ENCODE measurements around the gene ZNF273. TPM values are rescaled to one million over a fixed set of nuclear protein-coding genes. Genes with fewer than 3 reads are reported as not detected.

The ZNF273 gene
- total RNA-seq (2013; cell fraction: nucleolus; rRNA removed): 29.6 and 33.3 TPM in 2 replicates
- total RNA-seq (2014; rRNA removed): 7.2 and 10.8 TPM in 2 replicates
- 10.6 and 12.3 TPM in 2 replicates for total RNA-seq (2014; rRNA removed; fragmentation: Illumina TruSeq; extraction: Trizol)
- 4.9 and 5.5 TPM in 2 replicates for total RNA-seq (2021)
- polyA plus RNA-seq (2011; ENCODE audit: low read depth): 2.5 TPM
- 11.2 and 17.9 TPM in 2 replicates for polyA plus RNA-seq (2011; rRNA removed)
- polyA plus RNA-seq (2011; cell fraction: cytosol; rRNA removed): 5.3 and 5.4 TPM in 2 replicates
- polyA plus RNA-seq (2011; cell fraction: nucleus; rRNA removed): 3.7 and 4.1 TPM in 2 replicates
- polyA plus RNA-seq (2012): 3.7 and 4.0 TPM in 2 replicates
- polyA plus RNA-seq (2014; fragmentation: Illumina TruSeq; extraction: Trizol): 8.2 and 8.5 TPM in 2 replicates
- 10 to 100 TPM in 1 of 2 experiments, 1 to 10 TPM in 1; 5.1 to 10.3 TPM for polyA plus RNA-seq (2014; fragmentation: Nextera tagmentation; extraction: Ambion mirVana)
- 4.3 and 4.8 TPM in 2 replicates for polyA plus RNA-seq (2014; rRNA removed)
- 10 to 100 TPM in 1 of 2 experiments, 1 to 10 TPM in 1; 7.3 to 10.4 TPM for polyA plus RNA-seq (2016; fragmentation: Nextera tagmentation; extraction: Ambion mirVana)
- 8.4 and 8.6 TPM in 2 replicates for polyA minus RNA-seq (2011; rRNA and poly(A)+ RNA removed)
- 4.6 and 5.1 TPM in 2 replicates for polyA minus RNA-seq (2011; cell fraction: cytosol; rRNA and poly(A)+ RNA removed)
- polyA minus RNA-seq (2011; cell fraction: nucleus; rRNA and poly(A)+ RNA removed): 6.0 and 10.1 TPM in 2 replicates
- Bru-seq, nascent RNA: percentile 87 among the genes with signal in this experiment
- BruChase-seq, experiment 1, labeled RNA remaining after a 6-hour chase: percentile 79 among the genes with signal in this experiment
- BruChase-seq, experiment 2, labeled RNA remaining after a 2-hour chase: percentile 76 among the genes with signal in this experiment
- long read RNA-seq, experiment 1, partial matches to known transcripts: 2 of 5 reads
- long read RNA-seq, experiment 1, other reads (novel, unspliced or antisense): 2 of 5 reads
- long read RNA-seq, experiment 2, transcript ZNF273-201 (5 exons, 3,757 nt): major isoform, 5 of 28 reads
- long read RNA-seq, experiment 2, partial matches to known transcripts: 2 of 28 reads
- long read RNA-seq, experiment 2, other reads (novel, unspliced or antisense): 17 of 28 reads

DNA sequence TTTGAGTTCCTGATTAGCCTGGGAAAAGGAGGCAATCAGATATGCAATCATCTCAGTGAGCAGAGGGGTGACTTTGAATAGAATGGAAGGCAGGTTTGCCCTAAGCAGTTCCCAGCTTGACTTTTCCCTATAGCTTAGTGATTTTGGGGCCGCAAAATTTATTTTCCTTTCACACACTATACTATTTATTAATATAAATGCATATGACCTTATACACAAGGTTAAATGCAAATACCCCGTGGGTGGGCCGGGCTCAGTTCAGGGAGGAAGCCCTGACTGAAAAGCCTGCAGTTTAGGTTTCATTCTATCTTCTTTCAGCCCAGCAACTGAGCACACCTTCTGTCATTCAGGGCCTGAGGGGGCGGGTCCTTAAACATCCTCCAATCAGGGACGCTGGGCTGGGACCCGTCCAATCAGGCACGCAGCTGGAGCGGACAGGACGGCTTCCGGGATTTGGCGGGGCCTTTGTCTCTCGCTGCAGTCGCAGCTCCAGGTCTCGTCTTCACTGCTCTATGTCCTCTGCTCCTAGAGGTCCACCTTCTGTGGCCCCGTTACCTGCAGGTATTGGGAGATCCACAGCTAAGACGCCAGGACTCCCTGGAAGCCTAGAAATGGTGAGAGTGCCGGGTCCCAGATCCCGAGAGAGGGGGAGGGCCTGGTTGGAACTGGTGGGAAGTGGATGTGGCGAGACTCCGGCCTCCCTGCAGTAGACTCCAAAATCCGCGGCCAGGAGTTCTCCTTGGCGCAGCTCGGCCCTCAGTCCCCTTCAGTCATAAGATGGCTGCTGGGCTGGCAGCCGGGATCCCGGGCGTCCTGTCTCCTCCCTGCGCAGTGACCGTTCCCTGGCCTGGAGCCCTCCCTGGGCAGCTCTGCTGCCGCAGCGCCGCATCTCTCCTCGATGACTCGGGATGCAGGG, at the start of gene ZNF273:
TSS of gene ZNF273 (plus strand) at position 468 of the 916 bp plus-strand sequence. CDS start at position 513, 45 bp downstream.
- Histone ChIP-seq H4K20me1 (ENCODE audit: control insufficient read depth, insufficient read depth) (no peaks in the 10 kb centered on the region), H3K4me2 (ENCODE audit: control insufficient read depth, insufficient read depth) (peak within 1 kb of the TSS; percentile 89), H3K9ac (ENCODE audit: control insufficient read depth, insufficient read depth, low read length) (peak within 1 kb of the TSS; percentile 95), H3K79me2 (ENCODE audit: control insufficient read depth, insufficient read depth, low read length) (peaks cover 31% of the 10 kb centered on the region), H3K27ac (ENCODE audit: control insufficient read depth, insufficient read depth) (peak within 1 kb of the TSS; percentile 94), H3K36me3 (ENCODE audit: control insufficient read depth in 2 of 2, insufficient read depth in 2 of 2, low read length in 1 of 2) (no peaks in the 10 kb centered on the region), H3K4me3 (peak within 1 kb of the TSS; percentile 69), H3K9me3 (replicated peaks; ENCODE audit: control insufficient read depth, insufficient read depth, low read length) (peaks cover 1% of the 10 kb centered on the region; the same call in 2 of the 3 replicates), H3K27me3 (replicated peaks in 1 of 2; ENCODE audit: control insufficient read depth in 2 of 2, insufficient read depth in 2 of 2, low read length in 1 of 2) (no peaks in the 10 kb centered on the region), H2AFZ (ENCODE audit: control insufficient read depth, low read depth, low read length) (peak within 1 kb of the TSS; percentile 92), H3K4me1 (ENCODE audit: control insufficient read depth, insufficient read depth, low read length) (no peaks in the 10 kb centered on the region)
- 2% methylated on average over 33 of the region's 34 CpGs for WGBS (ENCODE audit: insufficient coverage, insufficient replicate concordance, low lambda C conversion rate, missing lambda C conversion rate)
- in situ Hi-C loops (cut with MboI) (loop anchor here (10.0 kb wide), 1 partner anchor 588 kb away; the partner anchor contains the start of gene ZNF736), intact Hi-C loops (cut with micrococcal nuclease; ENCODE audit: unreplicated experiment) (loop anchor here (5.0 kb wide), 3 partner anchors 104 to 591 kb away; partner anchors contain the start of genes ERV3-1, ZNF107 and ZNF736)
- TSS peak; percentile 58 for BruUV-seq (replicated peaks)
- FAIRE-seq: peak; percentile 98
- ChIA-PET SMC1A (ENCODE audit: uncharacterized antibody, unreplicated experiment) (interaction anchor here (1.5 kb wide), 1 partner anchor 109 kb away, joined by 4 read pairs; the partner anchor contains the start of gene ZNF138), CTCF (interaction anchor here (0.5 to 1.3 kb wide), 7 partner anchors 12 to 602 kb away, joined by 3 to 5 read pairs (median 3); partner anchors contain the start of gene ZNF138), RAD21 (ENCODE audit: unreplicated experiment) (interaction anchor here (1.3 to 1.4 kb wide), 2 partner anchors 135 to 237 kb away, joined by 3 read pairs; partner anchors contain the start of gene ZNF107), POLR2A (interaction anchor here (0.6 to 1.5 kb wide), 5 partner anchors 103 to 337 kb away, joined by 3 to 9 read pairs (median 4); partner anchors contain the start of genes ERV3-1 and ZNF138)
- peak; percentile 71 for DNase-seq (ENCODE audit: low read depth, low spot score)
- ATAC-seq: peak; percentile 96
- TF ChIP-seq STAT3 (IDR thresholded peaks at IDR 0.05; ENCODE audit: low read depth, low read length) (no peak), GATAD2B (conservative IDR thresholded peaks at IDR 0.05; ENCODE audit: low read depth) (no peak; the same call in 1 of the 2 replicates), CBFB (IDR thresholded peaks at IDR 0.05; ENCODE audit: low read depth) (0 out of 2 replicates have a peak, but pooled peaks have one; percentile 33), MXI1 (IDR thresholded peaks at IDR 0.05; ENCODE audit: low read depth, low read length) (peak; percentile 70), YY1 (IDR thresholded peaks at IDR 0.05; ENCODE audit: low read depth, low read length) (peak; percentile 41; the same call in 1 of the 2 replicates), YBX1 (IDR thresholded peaks at IDR 0.05) (no peak), CREB1 (IDR thresholded peaks at IDR 0.05; ENCODE audit: low read depth) (peak; percentile 47; the same call in 1 of the 2 replicates), ZNF622 (IDR thresholded peaks at IDR 0.05) (no peak), CEBPB (IDR thresholded peaks at IDR 0.05; ENCODE audit: borderline replicate concordance in 1 of 2, low read depth in 2 of 2, low read length in 2 of 2) (no peak), CHD1 (IDR thresholded peaks at IDR 0.05; ENCODE audit: low read depth, low read length) (no peak), TBL1XR1 (IDR thresholded peaks at IDR 0.05; ENCODE audit: low read depth, low read length) (no peak), TCF7 (IDR thresholded peaks at IDR 0.05; ENCODE audit: borderline replicate concordance) (no peak), TARDBP (IDR thresholded peaks at IDR 0.05; ENCODE audit: borderline replicate concordance) (no peak), ETV6 (conservative IDR thresholded peaks at IDR 0.05 in 1 of 2, IDR thresholded peaks at IDR 0.05 in 1 of 2; ENCODE audit: borderline replicate concordance in 1 of 2, low read depth in 1 of 2) (no peak; a peak in 1 of 4 replicates), ZZZ3 (IDR thresholded peaks at IDR 0.05; ENCODE audit: control insufficient read depth, insufficient read length, low read depth) (no peak)
- TF ChIP-seq, protein P1, sequence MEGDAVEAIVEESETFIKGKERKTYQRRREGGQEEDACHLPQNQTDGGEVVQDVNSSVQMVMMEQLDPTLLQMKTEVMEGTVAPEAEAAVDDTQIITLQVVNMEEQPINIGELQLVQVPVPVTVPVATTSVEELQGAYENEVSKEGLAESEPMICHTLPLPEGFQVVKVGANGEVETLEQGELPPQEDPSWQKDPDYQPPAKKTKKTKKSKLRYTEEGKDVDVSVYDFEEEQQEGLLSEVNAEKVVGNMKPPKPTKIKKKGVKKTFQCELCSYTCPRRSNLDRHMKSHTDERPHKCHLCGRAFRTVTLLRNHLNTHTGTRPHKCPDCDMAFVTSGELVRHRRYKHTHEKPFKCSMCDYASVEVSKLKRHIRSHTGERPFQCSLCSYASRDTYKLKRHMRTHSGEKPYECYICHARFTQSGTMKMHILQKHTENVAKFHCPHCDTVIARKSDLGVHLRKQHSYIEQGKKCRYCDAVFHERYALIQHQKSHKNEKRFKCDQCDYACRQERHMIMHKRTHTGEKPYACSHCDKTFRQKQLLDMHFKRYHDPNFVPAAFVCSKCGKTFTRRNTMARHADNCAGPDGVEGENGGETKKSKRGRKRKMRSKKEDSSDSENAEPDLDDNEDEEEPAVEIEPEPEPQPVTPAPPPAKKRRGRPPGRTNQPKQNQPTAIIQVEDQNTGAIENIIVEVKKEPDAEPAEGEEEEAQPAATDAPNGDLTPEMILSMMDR (IDR thresholded peaks at IDR 0.05 in 2 of 3, conservative IDR thresholded peaks at IDR 0.05 in 1 of 3; ENCODE audit: control insufficient read depth in 2 of 3, extremely low read depth in 1 of 3, insufficient read depth in 1 of 3, low read depth in 3 of 3, low read length in 3 of 3): no peak
